Activated CD4-positive, CD25-positive, alpha-beta regulatory T cell (primary cell): Measurements from ENCODE around the gene MSRB2.
A peak's percentile ranks its signal among the peaks of the same experiment; 100 is the strongest.
"Not testable (repeated sequence)": the region's sequence is repeated elsewhere in the genome, so short reads cannot be mapped to it uniquely, and the experiment has no call there.

Experiments used
- DNase-seq, 4 experiments: peaks; one replicate each; lab custom pipeline; 2025; lab: John Stamatoyannopoulos, UW

Gene MSRB2

DNA sequence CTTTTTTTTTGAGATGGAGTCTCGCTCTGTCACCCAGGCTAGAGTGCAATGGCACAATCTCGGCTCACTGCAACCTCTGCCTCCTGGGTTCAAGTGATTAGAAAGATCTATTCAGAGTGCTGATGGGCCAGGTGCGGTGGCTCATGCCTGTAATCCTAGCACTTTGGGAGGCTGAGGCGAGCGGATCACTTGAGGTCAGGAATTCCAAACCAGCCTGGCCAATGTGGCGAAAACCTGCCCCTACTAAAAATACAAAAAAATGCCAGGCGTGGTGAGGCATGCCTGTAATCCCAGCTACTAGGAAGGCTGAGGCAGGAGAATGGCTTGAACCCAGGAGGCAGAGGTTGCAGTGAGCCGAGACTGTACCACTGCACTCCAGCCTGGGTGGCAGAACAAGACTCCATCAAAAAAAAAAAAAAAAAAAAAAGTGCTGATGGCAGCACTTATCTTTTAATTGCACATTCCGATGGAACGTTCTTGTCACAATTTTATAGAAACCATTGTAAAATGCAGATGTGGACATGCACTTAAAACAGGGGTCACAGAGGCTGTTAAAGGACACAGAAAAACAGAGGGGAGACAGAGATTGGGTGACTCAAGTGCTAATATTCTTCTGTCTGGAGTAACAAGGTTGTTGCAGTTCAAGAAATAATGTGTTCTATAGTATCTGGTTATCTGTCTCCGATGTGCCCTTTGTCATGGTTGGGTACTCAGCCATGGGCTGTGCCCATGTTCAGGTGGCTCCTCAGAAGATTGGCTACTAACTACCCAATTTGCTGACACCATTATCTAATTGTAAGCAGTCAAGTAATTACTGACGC, 25.1 kb upstream of the MSRB2 start:
- DNase-seq: not testable (repeated sequence)

DNA sequence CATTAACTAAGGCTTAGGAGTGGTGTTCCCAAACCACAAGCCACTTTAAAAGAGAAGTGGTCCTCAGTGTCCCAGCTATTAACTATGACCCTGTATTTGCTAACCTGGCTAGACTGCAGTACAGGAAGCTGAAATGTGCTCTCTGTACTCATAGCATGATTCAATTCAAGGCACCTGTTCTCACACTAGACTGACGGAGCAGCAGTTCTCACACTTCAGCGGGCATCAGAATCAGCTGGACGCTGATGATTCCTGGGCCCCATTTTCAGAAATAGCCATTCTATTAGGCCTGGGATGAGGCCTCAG, 24.5 kb upstream of the MSRB2 start:
- DNase-seq: no peak

DNA sequence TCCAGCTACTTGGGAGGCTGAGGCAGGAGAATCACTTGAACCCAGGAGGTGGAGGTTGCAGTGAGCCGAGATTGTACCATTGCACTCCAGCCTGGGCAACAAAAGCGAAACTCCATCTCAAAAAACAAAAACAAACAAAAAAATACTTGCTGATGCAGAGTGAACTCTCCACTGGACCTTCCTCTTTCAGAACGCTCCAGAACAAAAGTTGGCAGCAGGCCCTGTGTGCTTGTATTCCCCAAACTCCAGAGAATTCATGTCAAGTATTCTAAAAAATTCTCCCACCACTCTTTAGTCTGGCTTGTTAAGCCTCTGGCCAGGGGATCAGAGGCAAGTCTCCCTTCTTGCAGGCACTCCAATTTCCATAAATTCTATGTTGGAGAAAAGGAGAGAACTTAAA, 22.8 kb upstream of the MSRB2 start:
- not testable (repeated sequence) for DNase-seq

DNA sequence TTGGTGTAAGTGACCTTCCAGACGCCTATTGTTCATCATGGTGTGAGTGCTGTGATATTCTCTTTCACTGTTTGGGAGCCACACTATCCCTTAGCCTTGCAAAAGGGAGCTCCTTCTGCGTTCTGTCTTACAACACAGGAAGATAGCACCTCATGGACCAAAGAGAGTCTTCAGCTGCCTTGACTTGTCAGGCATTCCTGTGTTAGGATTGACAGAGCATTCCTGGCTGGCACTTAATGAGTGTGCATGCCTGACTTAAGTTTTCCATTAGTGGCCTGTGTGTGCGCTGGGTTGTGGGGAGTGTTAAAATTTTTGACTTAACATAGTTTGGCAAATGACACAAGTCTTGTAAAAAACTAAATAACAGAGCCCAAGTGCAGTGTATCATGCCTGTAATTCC, 21.9 kb upstream of the MSRB2 start:
- no peak for DNase-seq

DNA sequence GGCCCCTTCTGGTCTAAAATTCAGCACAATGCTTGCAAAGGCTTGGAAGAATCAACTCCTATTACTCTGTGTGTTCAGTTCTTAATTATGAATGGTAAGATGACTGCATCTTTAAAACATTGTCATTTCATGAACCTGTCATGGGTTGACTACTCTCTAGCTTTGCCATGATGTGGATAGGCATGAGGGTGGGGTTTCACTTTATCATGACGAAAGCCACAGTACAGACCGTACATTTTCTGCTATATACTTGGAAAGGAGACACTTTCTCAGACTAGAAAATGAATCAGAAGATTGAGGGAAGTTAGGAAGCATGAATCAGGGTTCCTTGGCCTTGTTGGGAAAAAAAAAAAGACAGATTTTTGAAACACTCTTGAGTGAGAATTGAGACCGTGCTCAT, 19.7 kb upstream of the MSRB2 start:
- DNase-seq: no peak

DNA sequence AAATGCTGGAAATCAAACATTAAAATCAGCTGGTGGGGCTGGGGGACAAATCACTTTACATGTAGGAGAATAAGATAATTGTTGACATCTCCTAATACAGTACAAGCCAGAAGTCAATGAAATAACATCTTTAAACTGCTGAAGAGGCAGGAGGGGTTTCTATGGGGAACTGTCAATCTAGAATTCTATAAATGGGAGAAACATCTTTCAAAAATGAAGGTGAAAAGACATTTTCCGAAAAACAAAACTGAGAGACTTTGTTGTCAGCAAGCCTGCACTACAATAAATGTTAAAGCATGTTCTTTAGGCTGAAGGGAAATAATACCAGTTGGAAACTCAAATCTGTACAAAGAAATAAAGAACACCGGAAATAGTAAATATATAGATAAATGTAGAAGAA, 17.3 kb upstream of the MSRB2 start:
- no peak for DNase-seq

DNA sequence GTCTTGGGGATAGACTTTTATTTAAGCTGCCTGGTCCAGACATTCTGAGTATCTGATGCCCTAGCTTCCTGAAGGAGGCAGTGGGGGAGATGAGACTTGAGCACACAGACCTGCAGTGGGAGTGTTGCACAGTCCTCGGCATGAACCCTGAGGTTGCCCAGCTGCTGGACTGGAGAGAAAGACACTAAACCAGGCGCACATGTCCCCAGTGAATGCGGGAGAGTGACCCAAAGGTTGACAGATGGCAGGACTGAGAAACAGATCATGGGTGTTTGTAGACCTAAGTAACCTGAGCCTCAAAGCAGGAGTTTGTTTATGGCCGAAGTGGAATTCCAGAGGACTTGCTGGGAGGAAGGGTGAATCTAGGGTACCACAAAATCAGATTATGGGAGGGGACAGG, 15.7 kb upstream of the MSRB2 start:
- no peak for DNase-seq

DNA sequence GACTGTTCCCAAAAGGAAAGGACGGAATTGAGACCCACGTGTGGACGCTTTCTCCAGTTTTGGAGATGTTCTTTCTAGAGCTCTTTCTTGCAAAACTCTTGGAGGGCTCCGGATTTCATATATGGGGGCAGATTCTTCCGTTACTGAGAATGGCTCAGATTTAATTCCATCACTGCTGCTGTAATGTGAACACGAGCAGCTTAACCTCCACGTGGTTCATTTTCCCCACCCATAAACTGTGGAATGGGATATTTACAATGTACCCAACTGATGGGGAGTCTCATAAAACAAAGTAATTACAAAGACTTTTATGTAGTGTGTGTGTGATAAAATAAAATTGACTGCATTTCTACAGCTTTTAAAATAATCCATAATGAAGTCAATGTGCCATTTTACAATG, 15.1 kb upstream of the MSRB2 start:
- no peak for DNase-seq

DNA sequence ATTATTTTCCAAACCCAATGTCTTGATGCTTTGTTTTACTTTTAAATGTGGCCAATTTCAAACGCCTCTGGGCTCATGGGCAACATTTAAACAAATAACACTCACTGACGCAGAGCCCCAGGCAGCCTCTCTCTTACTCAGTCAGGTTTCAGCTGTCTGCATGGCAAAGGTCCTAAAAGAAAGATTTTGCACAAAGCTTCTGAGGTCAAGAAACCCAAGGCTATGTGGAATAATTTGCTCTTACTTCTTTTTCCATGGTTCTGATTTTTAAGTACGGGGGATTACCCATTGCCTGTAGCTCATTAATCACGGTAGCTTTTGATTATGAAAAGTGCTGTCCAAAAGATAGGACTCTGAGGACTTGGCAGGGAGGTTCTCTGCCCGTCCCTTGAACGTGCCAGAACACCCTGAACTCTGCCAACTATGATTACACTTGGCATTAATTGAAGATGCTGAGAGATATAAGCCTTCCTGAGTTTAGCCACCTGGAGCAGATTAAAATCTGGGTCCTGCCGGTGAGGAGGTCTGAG, 14.1 kb upstream of the MSRB2 start:
- no peak for DNase-seq

DNA sequence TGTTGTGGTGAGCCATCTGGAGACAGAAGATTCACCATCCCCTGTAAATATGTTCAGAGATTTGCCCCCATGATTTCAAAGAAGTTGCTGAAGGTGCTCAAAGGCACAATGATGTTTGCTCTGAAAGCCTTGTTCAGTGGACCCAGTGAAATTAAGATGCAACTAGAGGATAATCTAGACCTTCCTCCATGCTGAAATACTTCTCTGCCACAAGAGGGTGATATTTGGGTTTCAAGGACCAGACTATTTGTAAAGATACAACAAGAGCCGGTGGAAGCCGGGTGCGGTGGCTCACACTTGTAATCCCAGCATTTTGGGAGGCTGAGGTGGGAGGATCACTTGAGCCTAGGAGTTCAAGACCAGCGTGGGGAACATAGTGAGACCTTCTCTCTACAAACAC, 13.5 kb upstream of the MSRB2 start:
- no peak for DNase-seq

DNA sequence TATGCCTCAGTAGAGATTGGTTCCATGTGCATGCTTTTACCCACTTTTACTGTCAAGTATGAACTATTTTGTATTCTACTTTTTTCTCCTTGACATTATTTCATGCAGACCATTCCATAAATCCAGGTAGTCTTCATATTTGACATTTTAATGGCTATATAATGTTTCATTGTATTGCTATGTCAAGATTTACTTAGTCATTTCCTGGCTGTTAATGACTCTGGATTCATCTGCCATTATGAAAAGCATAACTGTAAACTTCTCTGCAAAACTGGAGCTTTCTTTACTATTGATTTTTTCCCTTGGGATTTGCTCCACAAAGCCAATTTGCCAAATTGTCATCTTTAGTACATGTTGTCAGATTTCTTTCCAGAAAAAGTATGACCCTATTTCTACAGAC, 6.8 kb upstream of the MSRB2 start:
- no peak for DNase-seq

DNA sequence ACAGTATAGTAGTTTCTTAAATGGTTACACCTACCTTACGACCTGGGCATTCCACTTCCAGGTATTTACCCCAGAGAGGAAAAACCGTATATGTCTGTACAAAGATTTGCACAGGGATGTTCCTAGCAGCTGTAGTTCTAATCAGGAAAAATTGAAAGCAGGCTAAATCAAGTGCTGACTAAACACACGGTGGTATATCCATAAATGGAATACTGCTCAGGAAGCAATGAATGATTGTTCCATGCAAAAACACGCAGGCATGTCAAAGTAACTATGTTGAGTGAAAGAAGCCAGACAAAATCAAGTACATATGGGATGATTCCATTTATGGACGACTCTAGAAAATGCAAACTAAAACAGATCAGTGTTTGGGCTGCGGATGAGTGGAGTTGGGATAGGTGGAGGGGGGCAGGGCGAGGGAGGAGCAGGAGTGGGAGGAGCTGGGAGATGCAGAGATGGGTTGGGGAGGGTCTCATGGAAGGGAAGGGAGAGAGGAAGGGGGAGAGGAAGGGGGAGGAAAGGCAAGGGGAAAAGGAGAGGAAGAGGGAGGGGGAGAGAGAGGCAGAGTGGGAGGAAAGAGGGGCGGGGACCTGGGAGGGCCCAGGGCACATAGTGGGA, 484 bp upstream of the MSRB2 start:
- no peak for DNase-seq

DNA sequence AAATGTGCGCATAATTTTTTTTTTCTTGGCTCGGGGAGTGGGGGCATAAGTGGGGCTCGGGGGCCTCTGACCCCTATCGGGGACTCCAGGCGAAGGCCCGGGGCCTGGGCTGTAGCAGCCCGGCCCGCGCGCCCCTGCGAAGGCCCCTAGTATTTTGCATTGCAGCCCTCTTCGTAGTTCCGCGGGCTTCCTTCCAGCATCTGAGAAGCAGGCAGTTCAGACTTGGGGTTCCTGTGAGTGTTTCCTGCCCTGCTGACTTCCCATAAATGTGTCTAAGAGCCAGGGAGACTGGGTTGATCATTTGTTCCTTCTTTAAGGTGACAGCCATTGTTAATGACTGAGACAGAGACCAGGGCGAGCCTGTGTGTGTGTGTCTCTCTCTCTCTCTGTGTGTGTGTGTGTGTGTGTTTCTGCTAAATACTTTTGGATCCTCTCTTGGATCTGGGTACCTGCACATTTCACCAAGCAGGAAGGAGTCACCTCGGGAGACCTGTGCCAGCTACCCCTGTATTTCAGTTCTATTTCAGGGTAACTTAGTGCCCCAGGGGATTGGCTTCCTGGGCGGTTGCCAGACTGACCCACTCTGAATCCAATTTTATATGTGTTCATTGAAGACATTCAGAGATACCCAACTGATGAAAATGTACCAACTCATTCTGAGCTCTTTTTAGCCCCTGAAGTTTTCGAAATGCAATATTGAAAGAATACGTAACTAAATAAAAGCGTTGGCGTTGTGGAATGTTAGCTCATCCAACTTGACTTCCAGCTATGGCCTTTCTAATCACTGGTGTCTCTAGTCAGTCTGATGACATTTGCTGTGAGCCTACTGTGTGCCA, 805 bp downstream of the MSRB2 start:
- DNase-seq: peak in 1 of 4 experiments; percentile 1

DNA sequence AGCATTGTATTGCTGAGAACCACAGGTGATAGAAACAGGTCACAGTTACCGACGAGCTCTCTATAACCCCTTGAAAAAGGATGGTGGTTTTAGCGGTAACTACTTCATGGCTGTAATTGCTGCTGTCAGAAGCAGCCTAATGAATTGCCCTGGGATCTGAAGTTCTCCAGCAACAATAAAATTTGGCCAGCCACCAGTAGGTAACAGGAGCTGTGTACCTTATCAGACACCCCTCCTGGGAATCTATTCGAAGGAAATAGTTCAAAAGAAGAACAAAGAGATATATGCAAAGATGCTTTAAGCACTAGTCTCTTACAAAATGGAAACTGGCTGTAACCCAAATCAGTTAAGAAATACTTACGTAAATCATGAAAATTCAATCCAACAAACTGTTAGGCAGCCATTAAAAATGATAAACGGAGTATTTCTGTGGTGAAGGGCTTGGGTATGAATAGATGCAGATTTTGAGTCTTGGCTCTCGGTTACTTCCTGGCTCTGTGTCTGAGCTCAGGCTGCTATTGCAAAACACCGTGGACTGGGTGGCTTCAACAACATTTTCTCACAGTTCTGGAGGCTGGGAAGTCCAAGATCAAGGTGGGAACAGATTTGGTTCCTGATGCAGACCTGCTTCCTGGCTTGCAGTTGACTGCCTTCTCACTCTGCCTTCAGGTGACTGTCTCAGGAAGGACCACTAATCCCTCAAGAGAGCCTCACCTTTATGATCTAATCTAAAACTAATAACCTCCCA, 1.6 kb downstream of the MSRB2 start:
- DNase-seq: no peak

DNA sequence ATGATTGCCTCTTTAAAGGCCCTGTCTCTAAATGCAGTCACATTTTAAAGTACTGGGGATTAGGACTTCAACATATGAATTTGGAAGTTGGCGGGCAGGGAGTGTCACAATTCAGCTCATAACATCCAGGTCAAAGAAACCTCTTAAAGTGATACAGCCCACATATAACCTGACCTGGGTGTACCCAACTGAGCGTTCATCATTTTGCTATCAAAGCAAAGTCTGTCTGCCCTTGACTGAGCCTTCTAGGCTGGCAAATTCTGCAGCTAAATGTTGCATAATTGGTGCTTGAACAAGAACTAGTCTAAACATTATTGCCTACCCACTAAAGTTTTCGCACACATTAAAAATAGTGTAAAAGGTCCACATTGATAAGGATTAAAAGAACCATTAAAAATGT, 3.7 kb downstream of the MSRB2 start:
- no peak for DNase-seq

DNA sequence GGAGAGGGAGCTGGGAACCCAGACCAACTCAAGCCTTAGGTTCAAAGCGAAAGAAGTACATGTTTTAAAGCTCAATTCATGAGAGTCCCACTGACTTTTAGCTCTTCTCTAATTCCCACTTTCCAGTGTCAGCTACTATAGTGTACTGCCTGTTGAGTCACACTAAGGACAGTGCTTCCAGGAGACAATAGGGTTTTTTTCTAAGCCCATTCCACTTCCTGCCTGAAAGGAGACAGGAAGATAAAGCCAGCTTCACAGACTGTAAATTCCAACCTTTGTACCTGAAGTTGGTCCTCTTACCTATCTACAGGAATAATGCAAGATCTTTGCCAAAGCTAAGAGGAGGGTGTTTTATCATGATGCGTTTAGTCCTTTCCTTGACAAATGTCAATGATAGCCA, 4.4 kb downstream of the MSRB2 start:
- DNase-seq: no peak

DNA sequence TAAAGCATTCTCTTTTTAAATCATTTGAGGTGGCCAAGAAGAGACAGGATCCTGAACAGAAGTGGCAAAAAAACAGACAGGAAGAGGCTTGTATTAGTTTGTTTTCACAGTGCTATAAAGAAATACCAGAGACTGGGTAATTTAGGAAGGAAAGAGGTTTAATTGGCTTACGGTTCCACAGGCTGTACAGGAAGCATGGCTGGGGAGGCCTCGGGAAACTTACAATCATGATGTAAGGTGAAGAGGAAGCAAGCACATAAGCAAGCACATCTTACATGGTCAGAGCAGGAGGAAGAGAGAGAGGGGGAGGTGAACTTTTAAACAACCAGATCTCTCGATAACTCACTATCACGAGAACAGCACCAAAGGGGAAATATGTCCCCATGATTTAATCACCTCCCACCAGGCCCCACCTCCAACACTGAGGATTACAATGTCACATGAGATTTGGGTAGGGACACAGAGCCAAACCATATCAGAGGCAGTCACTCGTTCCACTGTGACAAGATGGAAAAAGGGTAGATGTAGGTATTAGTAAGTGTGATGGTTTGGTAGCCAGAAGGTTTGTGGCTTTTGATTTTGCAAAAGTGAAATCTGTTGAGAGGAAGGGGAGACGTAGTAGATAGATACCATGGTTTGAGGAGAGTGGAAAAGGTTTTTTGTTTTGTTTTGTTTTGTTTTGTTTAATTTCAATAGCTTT, 5.1 kb downstream of the MSRB2 start:
- no peak for DNase-seq

DNA sequence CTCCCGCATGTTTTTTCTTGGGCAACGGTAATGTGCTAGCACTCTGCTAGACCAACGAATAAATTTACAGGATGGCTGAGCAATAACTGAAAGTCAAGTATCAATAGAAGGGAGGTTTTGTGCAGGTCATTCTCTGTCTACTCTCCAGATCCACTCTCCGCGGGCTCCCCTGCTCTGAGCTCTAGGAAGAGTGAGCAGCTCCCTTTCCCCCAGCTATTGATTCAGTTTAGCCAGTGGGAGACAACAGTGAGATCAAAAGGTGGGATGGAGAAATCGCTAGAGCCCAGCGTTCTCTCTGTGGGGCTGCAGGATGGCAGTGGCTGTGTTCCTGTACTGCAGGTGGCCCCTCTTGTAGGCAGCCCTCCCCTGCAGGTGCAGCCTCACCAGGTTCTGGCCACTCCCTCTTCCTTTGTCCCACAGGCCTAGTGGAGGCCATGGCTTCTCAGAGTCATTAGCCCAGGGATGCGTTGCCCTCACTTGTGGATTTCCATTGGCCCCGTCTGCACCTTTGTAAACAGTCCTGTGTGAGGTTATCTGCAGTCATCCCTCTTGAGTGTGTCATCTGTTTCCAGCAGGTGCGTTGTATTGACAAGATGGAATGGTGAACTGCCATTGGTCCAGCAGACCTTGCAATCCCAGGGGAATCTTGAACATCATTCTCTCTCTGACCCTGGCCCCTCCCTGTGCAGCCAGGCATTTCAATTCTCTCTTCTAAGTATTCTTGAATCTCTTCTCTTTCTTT, 11.1 kb downstream of the MSRB2 start:
- no peak for DNase-seq

DNA sequence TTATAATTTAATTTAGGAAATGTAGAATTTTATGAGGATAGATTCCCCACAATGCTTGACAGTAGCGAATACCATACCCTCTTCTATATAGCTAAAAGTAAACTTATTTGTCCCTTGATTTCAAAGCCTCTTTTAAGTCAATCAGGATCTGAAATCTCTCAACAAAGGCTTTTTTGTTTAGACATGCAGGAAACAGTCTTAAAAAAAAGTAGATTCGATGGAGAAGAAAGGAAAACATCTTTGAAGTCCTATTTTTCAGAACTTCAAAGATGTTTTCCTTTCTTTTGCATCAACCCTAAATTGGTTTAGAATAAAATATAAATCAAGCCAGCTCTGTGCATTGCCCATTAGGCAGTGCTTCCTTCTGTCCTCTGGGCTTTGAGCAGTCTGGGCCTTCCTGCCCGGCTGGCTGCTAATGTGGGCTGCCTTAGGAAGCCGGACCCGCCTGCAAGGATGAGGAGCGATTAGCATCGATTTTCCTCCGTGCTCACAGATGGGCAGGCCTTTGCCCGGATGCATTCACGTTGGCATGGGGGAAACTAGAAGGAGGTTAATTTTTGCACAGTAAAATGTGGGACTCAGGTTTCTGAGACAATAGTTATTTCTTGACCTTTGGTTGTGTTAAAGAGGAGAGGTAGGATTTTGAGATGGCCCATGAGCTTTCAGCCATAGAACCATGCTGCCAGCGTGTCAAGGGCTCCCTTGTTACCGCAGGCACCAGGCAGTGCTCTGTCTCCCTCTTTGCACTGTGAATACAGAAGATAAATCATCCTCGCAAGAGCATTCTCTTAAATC, 15.5 kb downstream of the MSRB2 start:
- no peak for DNase-seq
